Measurements from ENCODE around the gene TFE3.
A peak's percentile ranks its signal among the peaks of the same experiment; 100 is the strongest.

TFE3 gene

DNA sequence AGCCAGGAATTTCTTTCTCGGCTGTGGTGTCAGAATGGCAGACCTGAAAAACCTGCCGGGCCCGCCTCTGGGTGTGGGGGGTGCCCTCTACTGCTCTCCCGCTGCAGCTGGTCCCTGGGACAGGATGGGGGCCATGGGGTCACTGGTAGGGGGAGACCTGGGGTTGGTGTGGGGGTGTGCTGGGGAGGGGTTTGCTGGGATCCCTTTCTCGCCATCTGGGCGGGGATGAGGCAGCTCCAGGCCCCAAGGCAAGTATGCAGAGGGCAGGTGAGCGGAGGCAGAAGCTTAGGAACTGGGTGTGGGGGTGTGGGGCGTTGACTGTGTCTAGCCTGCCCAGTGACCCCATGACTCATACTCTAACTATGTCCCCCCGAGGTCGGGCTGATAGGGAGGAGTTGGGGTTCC lies 16.5 kb upstream of the TFE3 start:
- no peak for DNase-seq

DNA sequence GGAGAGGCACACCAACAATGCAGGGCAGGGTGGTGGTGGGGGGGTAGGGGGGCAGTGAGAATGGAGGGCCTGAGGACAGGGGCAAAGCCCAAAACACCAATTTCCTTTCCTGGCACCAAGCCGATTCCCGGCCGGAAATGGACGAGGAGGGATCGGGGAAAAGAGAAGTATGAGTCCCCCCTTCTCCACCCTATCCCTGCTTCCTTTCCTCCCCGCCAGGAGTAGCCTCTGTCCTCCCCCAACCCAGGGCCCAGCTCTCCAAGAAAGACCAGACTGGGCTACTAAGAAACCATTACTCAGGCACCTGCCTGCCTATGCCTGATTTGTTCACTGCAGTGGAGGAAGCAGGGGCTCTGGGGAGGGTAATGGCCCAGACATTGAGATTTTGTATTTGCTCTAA lies 16.0 kb upstream of the TFE3 start:
- DNase-seq = no peak

DNA sequence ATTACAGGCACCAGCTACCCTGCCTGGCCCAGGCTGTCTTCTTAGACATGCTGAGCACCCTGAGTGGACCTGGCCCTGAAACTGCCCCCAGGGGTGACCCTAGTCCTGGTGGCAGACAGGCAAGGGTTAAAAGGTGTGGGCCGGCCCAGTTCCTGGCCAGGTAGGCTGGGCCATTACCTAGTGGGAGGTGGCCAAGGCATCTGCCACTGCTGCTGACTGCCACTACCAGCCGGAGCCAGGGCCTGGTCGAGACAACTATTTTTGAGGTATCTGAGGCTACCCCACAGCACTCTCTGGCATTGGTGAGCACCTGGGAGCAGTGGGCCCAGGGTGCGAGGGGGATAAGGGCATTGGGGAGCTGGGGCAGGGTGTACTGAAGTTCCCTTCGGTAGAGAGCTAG lies 15.6 kb upstream of the TFE3 start, which contains the start of gene CCDC120:
CCDC120 (plus strand) TSS at position 206 of the 400 bp plus-strand sequence. CDS start 3,043 bp downstream, outside the sequence.
- no peak for DNase-seq

DNA sequence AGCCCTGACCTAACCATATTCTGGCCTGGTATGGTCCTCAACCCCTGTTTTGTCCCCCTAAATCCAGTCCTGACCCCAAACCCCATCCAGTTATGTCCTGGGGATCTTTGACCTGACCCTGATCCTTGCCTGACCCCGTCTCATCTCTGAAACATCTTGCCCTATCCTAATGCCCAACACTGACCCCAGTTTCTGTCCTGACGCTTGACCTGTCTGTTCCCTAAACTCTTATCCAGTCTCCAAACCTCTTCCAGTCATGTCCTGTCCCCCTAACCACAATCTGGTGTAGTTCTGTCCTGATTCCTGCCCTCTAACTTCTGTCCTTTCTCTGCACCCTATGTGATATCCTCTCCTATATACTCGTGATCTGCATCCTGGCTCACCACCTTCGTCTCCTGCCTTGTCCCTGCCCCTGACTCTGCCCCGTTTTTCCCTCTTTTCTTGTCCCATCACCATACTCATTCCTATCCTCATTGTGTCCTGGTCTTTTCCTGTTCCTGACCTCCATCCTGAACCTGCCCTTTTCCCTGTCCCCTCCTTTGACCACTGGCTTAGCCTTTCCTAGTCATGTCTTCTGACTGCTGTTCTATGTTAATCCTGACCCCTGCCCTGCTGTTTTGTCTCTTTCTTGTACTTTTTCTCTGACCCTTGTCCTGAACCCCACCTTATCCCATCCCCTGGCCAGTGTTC lies 11.1 kb upstream of the TFE3 start:
- DNase-seq = no peak

DNA sequence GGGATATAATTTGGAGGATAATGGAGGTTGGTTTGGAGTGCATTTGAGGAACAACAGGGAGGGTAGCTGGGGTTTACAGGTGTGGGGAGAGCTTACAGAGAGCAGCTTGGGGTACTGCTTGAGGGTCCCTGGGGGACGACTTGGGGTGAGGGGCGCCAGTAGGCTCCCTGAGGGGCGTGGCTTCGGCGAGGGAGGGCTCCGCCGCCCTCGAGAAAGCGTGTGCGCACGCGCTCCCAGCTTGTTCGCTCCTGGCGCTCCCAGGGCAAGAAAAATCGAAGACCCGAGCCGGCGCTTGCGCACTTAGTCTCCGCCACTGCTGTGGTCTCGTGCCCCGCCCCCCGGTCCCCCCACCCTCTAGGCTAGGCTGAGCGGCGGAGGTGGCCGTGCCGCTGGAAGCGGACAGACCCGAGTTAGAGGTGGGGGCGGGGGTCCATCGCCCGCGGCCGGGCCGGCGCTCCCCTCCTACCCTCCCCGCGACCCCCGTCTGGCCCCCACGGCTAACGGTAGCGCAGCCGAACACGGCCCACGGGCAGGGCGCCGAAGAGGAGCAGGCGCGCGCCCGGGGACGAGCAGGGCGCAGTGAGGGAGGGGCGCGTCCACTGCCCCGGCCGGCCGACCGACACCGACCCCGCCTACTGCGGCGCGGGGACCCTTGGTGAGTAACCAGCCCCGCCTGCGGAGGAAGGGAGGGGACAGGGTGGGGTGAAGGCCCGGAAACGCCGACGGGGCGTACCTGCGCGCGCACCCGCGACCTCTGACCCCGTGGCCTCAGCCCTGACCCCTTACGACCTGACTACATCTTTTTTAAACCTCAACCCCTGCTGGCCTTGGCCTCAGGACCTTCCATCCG lies 10.3 kb upstream of the TFE3 start:
- DNase-seq = peak; percentile 64 to 71

DNA sequence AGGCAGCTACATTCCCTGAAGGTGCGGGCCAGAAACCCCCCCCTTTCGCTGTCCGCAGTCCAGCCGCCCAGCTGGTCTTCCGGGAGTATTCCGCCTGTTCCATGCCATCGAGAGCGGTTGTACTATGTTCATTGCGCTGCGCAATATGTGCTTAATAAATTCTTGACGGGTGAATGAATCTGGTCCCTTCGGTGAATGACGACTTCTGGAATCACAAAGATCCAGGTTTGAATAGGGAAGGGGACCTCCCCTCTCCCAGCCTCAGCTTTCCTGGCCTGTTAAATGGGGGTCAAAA lies 777 bp upstream of the TFE3 start:
- no peak for DNase-seq

DNA sequence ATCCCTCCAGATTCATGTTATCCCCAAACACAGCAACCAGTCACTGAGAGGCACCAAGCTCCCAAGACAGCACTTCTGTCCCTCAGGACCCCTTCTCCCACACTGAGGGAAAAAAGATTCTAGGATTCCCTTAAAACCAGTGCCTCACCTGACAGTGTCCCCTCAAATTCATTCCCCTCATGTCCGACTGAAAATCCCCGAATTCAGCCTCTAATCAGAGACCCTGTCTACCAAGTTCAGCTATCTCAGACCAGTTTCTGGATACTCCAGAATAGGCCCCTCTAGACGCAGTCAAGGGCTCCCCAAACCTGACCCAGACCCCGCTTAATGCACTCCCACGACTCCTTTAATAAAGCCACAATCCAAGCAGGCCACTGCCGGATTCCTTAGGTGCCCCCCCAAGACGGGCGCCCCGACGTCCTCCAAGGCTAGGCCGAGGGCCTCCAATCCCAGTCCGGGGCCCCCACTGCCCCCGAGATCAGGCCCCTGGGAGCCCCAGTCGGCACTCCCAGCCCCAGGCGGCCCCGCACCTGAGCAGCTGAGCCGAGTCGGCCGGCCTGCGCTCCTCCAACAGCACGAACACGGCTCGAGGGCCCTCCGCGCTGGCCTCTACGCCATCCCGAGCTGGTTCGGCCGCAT lies 457 bp downstream of the TFE3 start:
- DNase-seq = peak in 1 of 2 donors; percentile 20

DNA sequence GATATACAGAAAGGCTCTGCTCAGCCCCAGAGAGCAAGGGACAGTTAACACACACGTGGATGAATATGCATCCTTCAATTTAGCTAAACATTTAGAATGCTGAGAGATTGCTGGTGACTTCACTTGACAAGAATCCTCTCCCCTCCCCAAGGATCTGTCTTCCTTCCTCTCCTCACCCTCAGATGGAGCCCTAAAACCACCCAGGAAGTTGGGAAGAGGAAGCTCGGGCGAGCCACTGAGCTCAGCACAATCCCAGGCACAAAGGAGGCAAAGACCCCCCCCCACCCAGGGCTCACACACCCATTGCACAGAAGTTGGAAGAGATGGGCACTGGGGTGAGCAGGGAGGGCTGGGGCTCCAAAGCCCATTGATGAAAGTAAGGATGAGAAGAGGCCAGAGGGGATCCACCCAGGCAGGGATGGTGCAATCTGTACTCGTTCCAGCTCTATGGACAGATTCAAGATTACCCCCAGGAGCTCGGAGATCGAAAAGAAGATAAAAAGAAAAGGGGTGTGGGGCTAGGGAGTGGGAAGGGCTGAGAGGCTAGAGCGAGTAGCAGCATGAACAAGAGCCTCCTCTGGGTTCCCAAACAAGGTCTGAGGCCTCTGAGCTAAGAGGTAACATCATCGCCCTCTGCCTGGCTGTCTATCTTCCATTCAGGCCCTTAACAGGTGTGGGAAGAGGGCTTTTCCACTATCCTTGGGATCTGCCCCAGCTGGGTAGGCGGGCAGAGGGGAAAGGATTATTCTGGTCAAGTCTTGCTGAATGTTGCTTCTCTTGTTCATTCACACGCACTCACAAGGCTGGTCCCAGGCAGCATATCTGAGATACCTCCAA lies 1.2 kb downstream of the TFE3 start:
- DNase-seq = peak in 1 of 2 donors; percentile 3

DNA sequence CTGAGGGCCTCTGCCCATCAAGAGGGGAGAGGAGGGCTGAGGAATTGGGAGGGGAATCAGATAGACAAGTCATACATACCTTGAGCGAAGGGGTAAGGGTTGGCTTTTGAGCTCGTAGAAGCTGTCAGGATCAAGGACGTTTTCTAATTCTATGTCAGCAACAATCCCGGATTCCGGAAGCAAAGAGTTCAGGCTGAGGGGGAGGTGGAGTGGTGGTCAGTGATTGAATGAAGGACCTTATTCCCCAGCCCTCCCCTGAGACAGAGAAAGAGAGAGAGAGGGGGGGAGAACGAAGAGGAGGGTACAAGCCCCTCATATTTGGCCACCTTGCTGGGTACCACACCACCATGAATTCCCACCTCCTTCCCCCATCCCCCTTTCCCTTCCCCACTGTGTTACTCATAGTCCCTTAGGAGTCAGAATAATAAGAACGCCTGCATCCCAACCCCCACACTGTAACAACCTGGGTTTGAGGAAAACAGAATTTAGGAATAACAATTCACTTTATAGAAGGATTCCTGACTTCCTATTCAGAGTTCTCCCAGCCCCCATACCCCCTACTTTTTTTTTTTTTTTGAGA lies 2.7 kb downstream of the TFE3 start:
- DNase-seq = no peak

DNA sequence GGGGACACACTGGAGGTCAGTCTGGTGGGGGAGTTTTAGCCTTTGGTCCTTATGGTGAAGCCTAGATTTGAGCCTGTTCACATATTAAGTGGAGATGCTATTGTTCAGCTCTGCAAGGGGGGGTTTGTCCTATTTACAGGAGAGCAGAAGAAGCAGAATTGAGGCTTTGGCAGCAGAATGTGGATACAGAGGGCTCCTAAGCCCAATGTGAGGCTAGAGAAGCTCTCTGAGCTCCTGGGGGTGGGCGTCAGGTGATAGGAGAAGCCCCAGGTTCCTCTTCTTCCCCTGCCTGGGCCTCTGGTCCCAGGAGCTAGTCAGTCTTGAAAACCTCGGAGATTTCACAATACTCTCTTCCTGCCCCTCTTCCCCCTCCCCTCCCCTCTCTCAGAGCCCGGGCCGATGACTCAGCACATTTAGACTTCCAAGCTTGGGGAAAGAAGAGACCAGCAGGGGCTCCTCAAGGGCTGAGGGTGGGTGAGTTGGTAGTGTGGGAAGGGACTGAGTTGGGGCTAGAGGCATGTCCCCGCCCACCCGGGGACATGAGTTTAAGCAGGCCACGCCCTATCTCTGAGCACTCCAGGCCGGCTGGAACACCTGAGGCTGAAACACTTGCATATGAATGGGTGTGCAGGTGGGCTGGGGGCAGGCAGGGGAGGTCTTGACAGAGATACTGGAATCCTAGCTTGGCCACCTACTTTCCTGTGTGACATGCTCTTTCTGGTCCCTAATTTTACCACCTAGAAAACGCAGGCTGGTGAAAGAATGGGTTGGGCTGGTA lies 3.4 kb downstream of the TFE3 start:
- DNase-seq = peak; percentile 45 to 58

DNA sequence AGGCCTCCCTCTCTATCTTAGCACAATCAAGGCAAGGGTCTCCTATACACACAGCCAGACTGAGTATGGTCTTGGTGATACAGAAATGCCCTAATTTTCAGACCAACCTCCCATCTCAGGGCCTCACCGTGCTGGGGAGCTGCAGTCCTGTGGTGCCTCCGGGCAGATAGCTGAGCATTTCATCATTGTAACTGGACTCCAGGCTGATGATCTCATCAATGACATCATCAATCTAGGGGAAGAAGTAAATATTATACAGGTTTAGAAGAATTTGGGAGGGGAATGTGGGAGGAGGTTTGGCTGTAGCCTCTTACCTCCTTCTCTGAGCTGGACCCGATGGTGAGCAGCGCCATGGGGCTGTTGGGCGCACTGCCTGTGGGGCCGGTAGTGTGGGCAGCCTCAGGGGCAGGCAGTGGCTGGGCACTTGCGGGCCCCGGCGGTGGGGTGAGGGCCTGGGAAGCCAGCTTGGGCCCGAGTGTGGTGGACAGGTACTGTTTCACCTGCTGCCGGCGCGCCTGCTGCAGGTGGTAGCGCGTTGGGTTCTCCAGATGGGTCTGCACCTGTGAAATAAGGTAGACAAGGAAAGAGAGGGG lies 5.2 kb downstream of the TFE3 start:
- no peak for DNase-seq

DNA sequence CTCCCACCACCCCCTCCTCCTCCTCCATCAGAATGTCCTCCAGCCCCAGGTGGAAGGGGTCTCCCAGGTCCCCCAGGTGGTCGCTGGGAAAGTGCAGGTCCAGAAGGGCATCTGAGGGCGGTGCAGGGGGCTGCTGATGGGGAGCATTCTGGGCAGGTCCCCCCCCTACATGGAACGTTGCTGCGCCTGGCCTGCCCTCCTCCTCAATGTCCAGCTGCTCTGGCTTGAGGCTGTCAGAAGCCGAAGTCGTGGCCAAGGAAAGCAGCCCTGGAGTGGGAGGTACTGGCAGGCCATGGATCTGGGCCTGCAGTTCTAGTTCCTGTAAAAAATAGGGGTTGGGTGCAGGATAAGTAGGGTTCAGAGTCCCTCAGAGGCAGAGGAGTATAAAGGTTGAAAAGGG lies 12.9 kb downstream of the TFE3 start:
- DNase-seq = no peak

DNA sequence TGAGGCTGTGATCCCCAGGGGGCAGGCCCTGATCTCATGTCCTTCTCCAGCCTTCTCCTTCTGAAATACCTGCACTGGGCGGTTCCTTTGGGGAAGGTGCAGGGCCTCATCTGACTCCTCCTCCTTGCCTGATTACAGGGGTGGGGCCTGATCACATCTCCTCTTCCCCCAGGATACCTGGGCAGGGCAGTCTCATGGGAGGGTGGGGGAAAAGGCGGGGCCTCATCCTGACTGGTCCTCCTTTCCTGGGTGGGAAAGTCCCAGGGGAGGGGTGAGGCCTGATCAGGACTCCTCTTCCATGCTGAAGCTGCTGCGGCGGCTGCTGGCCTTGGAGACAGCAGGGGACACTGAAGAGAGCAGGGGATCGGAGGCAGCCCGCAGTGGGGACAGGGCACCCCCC lies 13.3 kb downstream of the TFE3 start:
- DNase-seq = no peak

DNA sequence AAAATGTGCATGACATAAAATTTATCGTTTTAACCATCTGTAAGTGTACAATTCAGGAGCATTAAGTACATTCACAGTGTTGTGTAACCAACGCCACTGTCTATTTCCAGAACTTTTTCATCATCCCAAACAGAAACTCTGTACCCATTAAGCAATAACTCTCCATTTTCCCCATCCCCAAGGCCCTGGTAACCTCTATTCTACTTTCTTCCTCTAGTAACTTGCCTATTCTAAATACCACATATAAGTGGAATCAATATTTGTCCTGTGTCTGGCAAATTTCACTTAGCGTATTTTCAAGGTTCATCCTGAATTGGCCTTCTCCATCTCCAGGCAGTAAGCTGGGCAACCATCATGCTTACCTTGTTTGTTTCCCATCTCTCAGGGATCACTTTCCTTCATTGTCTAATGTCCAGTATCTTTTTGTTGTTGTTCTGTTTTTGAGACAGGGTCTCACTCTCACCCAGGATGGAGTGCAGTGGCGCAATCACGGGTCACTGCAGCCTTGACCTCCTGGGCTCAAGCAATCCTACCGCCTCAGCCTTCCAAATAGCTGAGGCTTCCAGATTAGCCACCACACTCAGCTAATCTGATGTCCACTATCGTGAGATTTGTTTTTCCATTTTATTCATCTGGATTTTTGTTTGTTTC lies 23.4 kb downstream of the TFE3 start:
- no peak for DNase-seq

DNA sequence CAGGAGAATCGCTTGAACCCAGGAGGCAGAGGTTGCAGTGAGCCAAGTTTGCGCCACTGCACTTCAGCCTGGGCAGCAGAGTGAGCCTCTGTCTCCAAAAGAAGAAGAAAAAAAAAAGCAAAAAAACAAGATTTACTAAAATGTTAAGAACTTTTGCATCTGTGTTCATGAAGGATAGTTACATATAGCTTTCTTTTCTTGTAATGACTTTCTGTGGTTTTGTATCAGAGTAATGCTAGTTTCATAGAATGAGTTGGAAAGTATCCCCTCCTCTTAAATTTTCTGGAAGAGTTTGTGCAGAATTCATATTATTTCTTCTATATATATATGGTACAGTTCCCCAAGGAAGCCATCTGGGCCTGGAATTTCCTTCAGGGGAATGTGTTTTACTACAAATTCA lies 24.1 kb downstream of the TFE3 start:
- DNase-seq = no peak

DNA sequence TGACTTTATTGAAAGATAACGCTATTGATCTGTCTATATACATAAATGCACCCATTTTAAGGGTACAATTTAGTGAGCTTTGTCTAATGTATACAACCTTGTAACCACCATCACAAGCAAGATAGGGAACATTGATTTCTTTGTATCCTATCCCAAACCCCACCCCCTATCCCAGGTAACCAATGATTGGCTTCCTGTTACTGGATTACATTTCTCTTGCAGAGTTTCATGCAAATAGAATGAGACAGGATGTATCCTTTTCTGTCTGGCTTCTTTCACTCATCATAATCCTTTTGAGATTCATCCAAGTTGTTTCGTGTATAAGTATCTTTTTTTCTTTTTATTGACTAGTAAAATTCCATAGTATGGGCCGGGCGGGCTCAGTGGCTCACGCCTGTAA lies 39.5 kb downstream of the TFE3 start:
- DNase-seq = no peak

DNA sequence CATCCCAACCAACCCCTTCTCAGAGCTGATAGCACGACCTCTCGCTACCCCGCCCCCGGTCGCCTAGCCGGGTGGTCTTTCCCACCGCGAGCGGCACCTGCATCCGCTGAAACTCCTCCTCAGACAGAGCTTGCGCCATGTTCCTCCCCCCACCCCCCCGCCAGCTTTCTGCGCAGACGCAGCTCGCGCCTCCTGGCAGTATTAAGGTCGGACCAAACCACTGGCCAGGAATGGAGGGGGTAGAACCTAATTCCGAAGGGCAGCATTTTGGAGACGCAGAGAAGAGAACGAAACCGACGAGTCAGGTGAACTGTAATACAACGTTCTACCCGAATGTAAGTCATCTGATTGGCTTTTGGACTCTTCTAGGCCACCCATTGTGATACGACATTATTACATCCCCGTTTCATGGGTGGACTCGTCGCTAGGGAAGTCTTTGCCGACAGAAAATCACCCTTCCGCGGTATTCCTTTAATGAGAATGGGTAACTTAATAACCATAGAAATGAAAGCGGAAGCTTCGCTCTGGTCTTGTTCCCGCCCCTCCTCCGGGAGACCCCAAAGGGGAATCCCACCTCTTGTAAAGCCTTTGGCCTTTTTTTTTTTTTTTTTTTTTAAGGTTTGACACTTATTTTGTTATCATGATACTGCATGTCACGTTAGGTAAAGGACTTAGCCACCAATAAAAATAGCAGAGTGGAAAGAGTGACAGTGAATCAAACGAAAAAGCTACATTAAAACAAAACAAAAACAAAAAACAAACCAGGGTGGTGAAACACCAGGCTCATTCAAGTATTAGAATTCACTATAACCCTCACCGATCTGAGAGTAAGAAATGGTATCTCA lies 40.8 kb downstream of the TFE3 start, which contains the start of gene GRIPAP1:
GRIPAP1 (minus strand) TSS at position 174 of the 845 bp plus-strand sequence; CDS start at position 139, 35 bp downstream.
- DNase-seq = peak; percentile 70 to 74

DNA sequence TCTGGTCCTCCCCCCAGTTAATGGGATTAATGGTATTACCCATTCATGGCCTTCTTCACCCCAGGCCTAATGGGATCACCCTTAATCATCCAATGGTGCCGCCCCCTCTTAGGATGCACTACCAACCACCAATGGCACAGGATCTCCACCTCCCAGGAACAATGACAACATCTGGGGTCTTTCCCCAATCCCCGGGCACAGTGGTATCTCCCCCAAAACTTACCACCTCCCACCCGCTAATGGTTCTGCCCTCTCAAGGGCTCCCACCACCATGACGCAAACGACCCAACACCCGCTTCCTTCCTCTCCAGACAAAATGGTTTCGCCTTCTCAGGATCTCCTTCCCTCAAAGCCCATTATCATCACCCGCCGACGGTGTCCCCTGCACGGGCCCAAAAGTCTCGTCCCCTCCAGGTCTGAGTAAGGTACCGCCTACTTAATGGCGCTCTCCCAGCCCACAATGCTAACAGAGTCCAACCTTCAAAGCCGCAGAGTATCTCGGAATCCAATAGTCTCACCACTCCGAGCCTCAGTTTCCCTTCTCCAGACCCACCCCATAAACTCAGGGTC lies 41.6 kb downstream of the TFE3 start:
- DNase-seq = peak; percentile 42 to 53

DNA sequence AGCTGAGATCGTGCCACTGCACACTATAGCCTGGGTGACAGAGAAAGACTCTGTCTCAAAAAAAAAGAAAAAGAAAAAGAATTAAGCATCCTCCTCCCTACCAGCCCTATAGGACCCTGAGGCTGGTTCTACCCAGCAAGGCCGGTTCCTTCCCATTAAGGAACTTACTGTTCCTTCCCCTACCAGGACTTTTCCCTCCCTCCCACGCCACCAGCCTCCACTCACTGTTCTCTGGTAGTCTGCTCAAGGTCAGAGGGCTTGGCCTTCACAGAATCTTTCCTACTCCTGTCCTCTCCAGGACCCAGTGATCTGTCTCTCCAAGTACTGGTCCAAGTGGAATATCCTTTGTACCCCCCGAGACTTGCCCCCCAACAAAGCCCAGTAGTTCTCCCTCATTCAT lies 42.5 kb downstream of the TFE3 start:
- no peak for DNase-seq

All from stimulated activated CD4-positive, alpha-beta T cell treated with anti-CD3 and anti-CD28 coated beads, Interleukin-2, amount 100 ng/mL, for 24 hours (primary cell).